CD4-positive, alpha-beta T cell treated with Interleukin-12 subunit alpha and Interleukin-12 subunit beta, for 1 hour (primary cell): ENCODE measurements around the gene VPS45.

Source experiments
- DNase-seq: peaks from one replicate; pipeline ENCODE4 v3.0.0-alpha.2; 2020

The VPS45 gene

DNA sequence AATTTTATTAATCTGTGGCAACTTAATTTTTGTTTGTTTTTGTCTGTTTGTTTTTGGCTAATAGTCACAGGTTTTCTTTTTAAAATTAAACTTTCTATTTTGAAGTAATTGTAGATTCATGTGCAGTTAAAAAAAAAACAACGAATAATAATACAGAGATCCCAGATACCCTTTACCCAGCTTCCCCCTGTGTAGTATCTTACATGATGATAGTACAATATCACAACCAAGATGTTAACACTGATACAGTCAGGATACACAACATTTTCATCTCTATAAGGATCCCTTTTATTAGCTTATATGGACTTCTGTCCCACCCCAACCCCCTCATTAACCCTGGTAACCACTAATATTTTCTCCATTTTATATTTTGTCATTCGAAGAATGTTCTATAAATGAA lies 5.9 kb downstream of the VPS45 start:
- no peak for DNase-seq

- peak; percentile 55 for DNase-seq
These were observed 8.5 kb downstream of the VPS45 start for GRCh38 chr1:150076066-150076465.

- no peak for DNase-seq
These were observed 9.4 kb downstream of the VPS45 start for GRCh38 chr1:150076985-150077384.

DNA sequence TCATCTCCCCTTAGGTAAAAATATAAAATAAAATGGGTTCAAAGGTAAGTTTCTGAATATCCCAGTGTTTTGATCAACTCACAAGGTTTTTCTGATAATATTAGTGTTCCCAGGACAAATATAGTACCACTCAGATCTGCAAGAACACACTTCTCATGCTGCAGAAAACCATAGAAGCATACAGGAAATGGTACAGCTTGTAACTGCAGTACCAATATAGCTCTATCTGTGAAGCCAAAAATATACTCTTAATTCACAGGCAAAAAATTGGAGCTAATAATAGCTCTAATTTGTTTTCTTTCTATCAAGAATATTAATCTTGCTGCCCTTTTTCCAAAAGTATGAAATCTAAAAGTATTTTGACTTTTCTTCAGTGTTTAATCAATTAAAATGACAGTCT lies 13.2 kb downstream of the VPS45 start:
- DNase-seq, result no peak

- DNase-seq, result no peak
These were observed 14.9 kb downstream of the VPS45 start for GRCh38 chr1:150082494-150082893.

DNA sequence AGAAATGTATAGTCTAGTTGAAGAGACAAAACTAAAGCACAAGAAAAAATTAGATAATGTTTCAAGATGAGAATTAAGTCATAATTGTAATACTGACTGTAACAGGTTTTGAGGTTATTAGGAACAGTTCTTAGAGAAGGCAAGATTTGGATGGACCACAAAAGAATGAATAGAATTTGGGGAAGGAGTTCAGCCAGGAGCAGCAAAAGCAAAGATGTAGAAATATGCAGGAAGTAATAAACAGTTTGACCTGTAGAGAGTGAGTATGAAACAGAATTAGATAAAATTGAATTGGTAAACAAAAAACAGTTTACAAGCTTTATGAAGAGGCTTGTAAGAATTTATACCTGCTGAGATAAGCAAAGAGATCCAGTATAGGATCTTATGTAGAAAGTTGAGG lies 16.3 kb downstream of the VPS45 start:
- DNase-seq, result no peak

GRCh38 chr1:150085406-150085805 lies 17.8 kb downstream of the VPS45 start:
- no peak for DNase-seq

- DNase-seq, result no peak
These were observed 19.8 kb downstream of the VPS45 start for GRCh38 chr1:150087415-150087814.

GRCh38 chr1:150089846-150090520 lies 22.4 kb downstream of the VPS45 start:
- DNase-seq, result no peak

- no peak for DNase-seq
These were observed 24.7 kb downstream of the VPS45 start for GRCh38 chr1:150092180-150092791.

GRCh38 chr1:150093805-150094204 lies 26.2 kb downstream of the VPS45 start:
- DNase-seq, result no peak

GRCh38 chr1:150094734-150095265 lies 27.2 kb downstream of the VPS45 start:
- peak; percentile 15 for DNase-seq

DNA sequence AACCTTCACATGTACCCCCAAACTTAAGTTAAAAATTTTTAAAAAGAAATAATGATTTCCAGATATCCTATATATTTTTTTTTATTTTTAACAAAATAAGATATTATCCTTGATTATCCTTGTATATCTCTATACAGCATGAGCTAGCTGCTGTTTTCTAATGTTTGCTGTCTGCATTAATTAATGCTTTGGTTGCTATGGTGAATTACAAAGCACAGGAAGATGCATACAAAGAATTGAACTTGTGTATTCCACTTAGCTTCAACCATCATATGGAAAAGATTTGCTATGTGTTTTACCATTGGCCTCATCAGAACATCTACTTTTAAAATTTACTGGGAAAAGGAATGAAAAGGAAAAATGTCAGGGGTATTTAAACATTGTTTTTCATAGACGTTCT lies 35.4 kb downstream of the VPS45 start:
- peak; percentile 41 for DNase-seq

DNA sequence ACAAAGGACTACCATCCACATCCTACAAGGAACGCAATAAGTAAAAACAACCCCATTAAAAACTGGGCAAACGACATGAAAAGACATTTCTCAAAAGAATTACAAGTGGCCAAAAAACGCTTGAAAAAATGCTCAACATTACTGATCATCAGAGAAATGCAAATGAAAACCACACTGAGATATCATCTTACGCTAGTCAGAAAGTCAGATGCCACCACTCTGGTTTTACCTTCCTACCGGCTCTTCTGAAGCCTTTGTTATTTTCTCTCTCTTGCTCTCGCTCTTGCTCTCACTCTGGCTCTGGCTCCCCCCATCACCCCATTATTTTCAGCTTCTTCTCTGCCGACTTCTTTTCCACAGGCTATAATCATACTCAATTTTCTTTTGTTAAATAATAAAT lies 38.8 kb downstream of the VPS45 start:
- DNase-seq, result peak; percentile 68

DNA sequence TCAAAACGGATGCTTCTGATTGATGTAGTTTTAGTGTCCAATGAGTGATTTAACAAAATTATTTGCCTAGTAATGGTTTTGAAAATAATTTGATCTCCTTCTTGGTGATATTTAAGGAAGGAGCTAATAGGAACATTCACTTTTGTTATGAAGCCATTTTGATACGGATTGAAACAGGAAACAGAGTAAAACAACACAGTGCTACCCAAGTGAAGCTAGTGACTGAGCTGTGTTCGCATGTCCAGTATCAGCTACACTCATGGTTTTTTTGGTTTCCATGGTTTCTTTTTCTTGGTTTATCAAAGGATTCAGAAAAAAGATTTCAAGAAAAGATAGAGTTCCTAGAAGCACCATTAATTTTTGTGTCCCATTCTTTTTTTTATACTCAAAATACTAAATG lies 42.0 kb downstream of the VPS45 start:
- DNase-seq, result peak; percentile 60

DNA sequence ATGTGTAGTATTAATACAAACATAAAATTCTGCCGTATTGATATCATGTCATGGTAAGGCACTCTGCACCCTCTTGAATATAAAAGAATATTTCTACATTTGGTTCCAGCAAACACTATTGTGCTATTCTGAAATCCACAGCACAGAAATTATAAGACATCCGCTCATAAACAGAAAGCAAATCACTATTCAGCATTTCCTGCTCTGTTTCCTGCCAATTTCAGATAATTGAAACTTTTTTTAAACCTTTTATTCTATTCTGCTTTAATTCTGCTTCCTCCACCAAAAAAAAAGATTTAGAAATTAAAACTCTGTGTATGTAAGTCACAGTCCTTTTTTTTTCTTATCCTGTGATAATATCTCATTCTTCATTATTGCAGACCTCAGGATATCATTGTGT lies 42.5 kb downstream of the VPS45 start:
- peak; percentile 41 for DNase-seq

DNA sequence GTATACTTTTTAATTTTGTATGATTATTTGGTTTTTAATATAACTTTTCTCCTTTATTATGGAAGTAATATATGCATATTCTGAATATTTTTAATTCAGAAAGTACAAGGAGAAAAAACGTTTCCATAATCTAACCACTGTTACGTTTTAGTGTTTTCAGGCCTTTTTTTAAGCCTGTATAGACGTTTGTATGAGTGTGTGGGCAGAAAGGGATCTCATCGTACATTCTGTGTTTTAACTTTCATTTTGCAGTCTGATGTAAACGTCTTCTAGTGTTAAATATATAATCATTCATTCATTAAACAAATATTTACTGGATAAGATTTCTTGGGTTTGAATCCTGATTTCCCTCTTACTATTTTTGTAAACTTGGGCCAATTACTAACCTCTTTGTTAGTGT lies 44.1 kb downstream of the VPS45 start:
- peak; percentile 17 for DNase-seq

DNA sequence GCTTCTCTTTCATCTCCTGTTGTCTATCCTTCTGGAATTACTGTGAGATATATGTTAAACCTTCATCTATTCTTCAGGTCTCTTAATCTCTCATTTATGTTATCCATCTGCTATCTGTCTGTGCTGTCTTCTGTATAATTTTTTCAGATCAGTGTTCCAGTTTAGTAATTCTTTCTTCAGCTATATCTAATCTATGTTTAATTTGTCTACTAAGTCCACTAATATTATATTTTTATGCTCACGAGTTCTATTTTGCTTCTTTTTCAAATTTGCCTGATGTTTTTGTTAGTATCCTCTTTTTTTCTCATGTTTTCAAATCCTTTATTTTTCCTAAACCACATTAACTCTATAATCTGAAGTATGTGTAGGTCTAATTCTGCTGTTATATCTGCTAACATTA lies 47.5 kb downstream of the VPS45 start:
- DNase-seq, result no peak

- peak; percentile 38 for DNase-seq
These were observed 51.1 kb downstream of the VPS45 start for GRCh38 chr1:150118716-150119115.

DNA sequence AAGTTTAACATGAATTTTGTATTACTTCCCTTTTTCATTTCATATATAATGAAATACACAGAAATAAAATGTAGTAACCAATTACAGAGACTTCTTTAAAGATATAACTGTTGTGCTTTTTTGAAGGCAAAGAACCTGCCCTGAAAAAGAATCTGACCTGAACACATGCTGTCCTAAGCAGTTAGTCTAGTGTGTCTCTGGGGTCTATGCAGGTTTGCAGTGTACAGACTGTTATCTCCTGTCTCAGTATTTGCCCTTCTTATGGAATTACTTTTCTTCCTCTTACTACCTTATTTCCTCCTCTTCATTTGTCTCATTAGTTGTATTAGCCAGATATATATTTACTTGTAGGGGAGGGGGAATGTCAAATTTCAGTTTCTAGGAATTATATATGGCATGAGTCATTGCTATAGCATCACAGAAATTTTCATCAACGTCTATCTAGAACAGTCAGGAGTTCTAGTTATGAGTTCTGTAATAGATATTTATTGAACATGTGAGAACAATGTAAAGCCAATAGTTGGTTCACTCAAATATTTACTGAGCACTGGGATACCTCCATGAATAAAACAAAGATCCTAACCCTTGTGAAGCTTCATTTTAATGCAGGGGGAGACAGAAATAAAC lies 53.8 kb downstream of the VPS45 start:
- no peak for DNase-seq

- DNase-seq, result no peak
These were observed 59.2 kb downstream of the VPS45 start for GRCh38 chr1:150126811-150127210.

DNA sequence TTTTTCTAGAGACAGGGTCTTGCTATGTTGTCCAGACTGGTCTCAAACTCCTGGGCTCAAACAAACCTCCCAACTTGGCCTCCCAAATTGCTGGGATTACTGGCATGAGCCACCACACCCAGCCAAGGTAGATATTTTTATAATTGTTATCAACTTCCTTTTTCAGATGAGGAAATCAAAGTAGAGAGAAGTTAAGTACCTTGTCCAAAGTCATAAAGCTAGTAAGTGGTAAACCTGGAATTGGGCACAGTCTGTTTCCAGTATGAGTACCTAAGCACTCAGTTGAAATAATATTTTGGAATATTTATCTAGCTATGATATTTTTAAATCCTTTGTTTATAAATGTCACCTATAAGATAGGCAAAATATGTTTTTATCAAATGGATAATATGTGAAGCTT lies 59.9 kb downstream of the VPS45 start:
- DNase-seq, result no peak

DNA sequence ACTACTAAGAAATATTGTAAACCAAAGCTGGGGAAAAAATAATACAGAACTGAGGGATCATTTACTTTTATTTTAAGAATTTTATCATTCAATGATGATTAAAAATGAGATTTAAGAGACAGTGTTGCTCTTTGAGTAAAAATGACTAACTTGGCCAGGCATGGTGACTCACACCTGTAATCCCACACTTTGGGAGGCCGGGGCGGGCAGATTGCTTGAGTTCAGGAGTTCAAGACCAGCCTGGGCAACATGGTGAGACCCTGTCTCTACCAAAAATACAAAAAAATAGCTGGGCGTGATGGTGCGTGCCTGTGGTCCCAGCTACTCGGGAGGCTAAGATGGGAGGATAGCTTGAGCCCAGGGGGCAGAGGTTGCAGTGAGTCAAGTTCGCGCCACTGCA lies 60.3 kb downstream of the VPS45 start:
- no peak for DNase-seq

GRCh38 chr1:150132372-150132771 lies 64.8 kb downstream of the VPS45 start:
- no peak for DNase-seq
